Pancreas (tissue), 10 donors: ENCODE data around the gene CLIP4. TPM values are rescaled to one million over a fixed set of nuclear protein-coding genes. Genes with fewer than 3 reads are reported as not detected.
A peak's percentile ranks its signal among the peaks of the same experiment; 100 is the strongest.

Experiments used
- ATAC-seq, 4 donors: fragments of 200-7000 bp; cut with Tn5 transposase; one replicate each; pipeline versions ENCODE4 v1.8.0 to v1.9.1; 2020; ENCODE audit warnings: mild to moderate bottlenecking in 4 of 4, moderate library complexity in 4 of 4
- DNase-seq, 6 donors: peaks; one replicate each; pipeline ENCODE4 v3.0.0-alpha.2; 2020
- FAIRE-seq: peaks from 2 replicates; lab custom pipeline; 2012; peaks lifted over from hg19 to GRCh38; lab: Jason Lieb, UNC
- H3K27ac ChIP-seq, 4 donors: fragments of 200-600 bp; sonication (generic); 1 replicate in 3 of 4; 2 replicates in 1 of 4; pipeline versions ENCODE4 v1.5.0 to v1.8.0; 2020
- H3K27me3 ChIP-seq, 4 donors: fragments of 200-600 bp; one replicate each; pipeline ENCODE4 v1.8.0; 2021
- H3K36me3 ChIP-seq, 3 donors: fragments of 200-600 bp; sonication (generic) in 1 of 3; one replicate each; pipeline versions ENCODE4 v1.5.0 to v1.8.0; 2020 to 2021
- H3K4me1 ChIP-seq, 3 donors: fragments of 200-600 bp; one replicate each; pipeline ENCODE4 v1.8.0; 2021
- H3K4me3 ChIP-seq, 4 donors: fragments of 200-600 bp; sonication (generic) in 2 of 4; one replicate each; pipeline versions ENCODE4 v1.5.0 to v1.8.0; 2020 to 2021
- H3K9me3 ChIP-seq, 4 donors: fragments of 200-600 bp; one replicate each; pipeline ENCODE4 v1.8.0; 2021
- CTCF ChIP-seq, 4 donors: fragments of 200-600 bp; sonication (generic) in 3 of 4; IDR thresholded peaks; one replicate each; pipeline versions ENCODE4 v1.5.0 to v1.8.0; 2021; ENCODE audit warnings: antibody characterized with exemption in 4 of 4
- WGBS, 2 donors: extraction: QIAGEN DNeasy Blood & Tissue Kit; methylation state at CpG; one replicate each; pipeline ENCODE4 v1.1.7; 2013; 5-methylcytosine and 5-hydroxymethylcytosine counted together
- intact Hi-C, 3 donors: fragments of 100-400 bp; cut with DNase I; formaldehyde crosslinking; loops; one replicate each; pipeline versions ENCODE4 v1.11.1 to v1.14.2; 2022
- polyA plus RNA-seq, 2 donors: library from polyadenylated mRNA; stranded (reverse); fragments of 200-250 nt; gene quantifications; one replicate each; pipeline ENCODE4 v1.2.3, GENCODE V29; 2013
- total RNA-seq, 6 donors: library from RNA; stranded (reverse); fragmentation: NEBNext Ultra II Directional in 4 of 6; extraction: Animal tissue kit (Norgen Biotek cat#: 25700) in 4 of 6; gene quantifications; one replicate each; pipeline versions ENCODE4 v1.2.1 to v1.2.4, GENCODE V29; 2021 to 2023
- donor health status: healthy with polysubstance abuse.
- donor health status: DM: no; HTN: no; CAD: no; lungs with moderate emphysema.
- donor health status: DM: no; HTN: no; CAD: no.
- donor health status: control.
- donor health status: control.
- donor health status: Bipolar disorder and iron deficiency.
- donor health status: DM: yes; HTN: yes; CAD: no.
- donor health status: DM: no; HTN: no; CAD: no.
- donor health status: DM: no; HTN: no; CAD: no.
- donor health status: DM: yes; HTN: yes; CAD: no.

Gene CLIP4
- total and polyA plus RNA-seq, 8 donors, result 4.5 to 18.3 (median 7.0) TPM

GRCh38 chr2:29097569-29097968 is 17.6 kb upstream of the CLIP4 start:
- Histone ChIP-seq H3K27me3 (no peaks in the 10 kb centered on the region), H3K4me3 (no peak overlapping the region), H3K4me1 (no peaks in the 10 kb centered on the region), H3K27ac (no peak overlapping the region), H3K9me3 (no peaks in the 10 kb centered on the region), H3K36me3 (no peaks in the 10 kb centered on the region)
- no peak for FAIRE-seq
- DNase-seq, result no peak
- intact Hi-C loops, result no loop called here
- peak in 1 of 4 donors; percentile 34 for ATAC-seq
- TF ChIP-seq CTCF (IDR thresholded peaks at IDR 0.05), result no peak
- 56% methylated on average over 6 of the region's 6 CpGs for WGBS, 2 donors

- Histone ChIP-seq H3K36me3 (no peaks in the 10 kb centered on the region), H3K27ac (no peak overlapping the region), H3K4me3 (no peak overlapping the region), H3K4me1 (no peaks in the 10 kb centered on the region), H3K9me3 (no peaks in the 10 kb centered on the region), H3K27me3 (no peaks in the 10 kb centered on the region)
- DNase-seq (no peak), FAIRE-seq (no peak), ATAC-seq (no peak)
- whole genome bisulfite sequencing, 2 donors, result 90 to 100% methylated on average over 1 of the region's 1 CpG
- TF ChIP-seq CTCF (IDR thresholded peaks at IDR 0.05), result no peak
- intact Hi-C loops, result no loop called here
Observed at GRCh38 chr2:29100564-29100963, 14.7 kb upstream of the CLIP4 start.

GRCh38 chr2:29104688-29105087 is 10.5 kb upstream of the CLIP4 start:
- no peak for ATAC-seq
- Histone ChIP-seq H3K9me3 (no peaks in the 10 kb centered on the region), H3K36me3 (no peaks in the 10 kb centered on the region), H3K4me3 (no peak overlapping the region), H3K4me1 (no peaks in the 10 kb centered on the region), H3K27ac (no peak overlapping the region), H3K27me3 (no peaks in the 10 kb centered on the region)
- DNase-seq, result no peak
- intact Hi-C loops, result no loop called here
- TF ChIP-seq CTCF (IDR thresholded peaks at IDR 0.05), result no peak
- FAIRE-seq, result no peak
- WGBS, 2 donors, result 82 to 85% methylated on average over 5 of the region's 5 CpGs

GRCh38 chr2:29105375-29105774 is 9.8 kb upstream of the CLIP4 start:
- intact Hi-C loops, result no loop called here
- H3K9me3 ChIP-seq, result no peaks in the 10 kb centered on the region
- no peaks in the 10 kb centered on the region for H3K36me3 ChIP-seq
- no peak for TF ChIP-seq CTCF (IDR thresholded peaks at IDR 0.05)
- H3K4me3 ChIP-seq, result no peak overlapping the region
- no peak overlapping the region for H3K27ac ChIP-seq
- 50 to 51% methylated on average over 2 of the region's 2 CpGs for WGBS, 2 donors
- no peaks in the 10 kb centered on the region for H3K4me1 ChIP-seq
- DNase-seq, result no peak
- no peak for FAIRE-seq
- no peaks in the 10 kb centered on the region for H3K27me3 ChIP-seq
- ATAC-seq, result peak in 2 of 4 donors; percentile 31 to 64

GRCh38 chr2:29106256-29106655 is 9.0 kb upstream of the CLIP4 start:
- no peak for DNase-seq
- Histone ChIP-seq H3K4me1 (no peaks in the 10 kb centered on the region), H3K36me3 (no peaks in the 10 kb centered on the region), H3K9me3 (no peaks in the 10 kb centered on the region), H3K27ac (no peak overlapping the region), H3K27me3 (no peaks in the 10 kb centered on the region), H3K4me3 (no peak overlapping the region)
- intact Hi-C loops, result no loop called here
- ATAC-seq, result no peak
- no peak for TF ChIP-seq CTCF (IDR thresholded peaks at IDR 0.05)
- 81 to 92% methylated on average over 3 of the region's 3 CpGs for WGBS, 2 donors
- FAIRE-seq, result no peak
